ENCODE data around the gene CSH2. TPM values are rescaled to one million over a fixed set of nuclear protein-coding genes. Genes with fewer than 3 reads are reported as not detected.

The CSH2 gene
- total and polyA plus RNA-seq, 9 of the 15 experiments (the other 6 are each of a cell fraction or from before 2014, with no cell fraction given), result not detected

GRCh38 chr17:63855185-63855584, 18.3 kb downstream of the CSH2 start (continued):
- TF ChIP-seq E2F8 (IDR thresholded peaks at IDR 0.05; ENCODE audit: low read depth, partially characterized antibody) (no peak), NR2F6 (CRISPR knock-in tag; IDR thresholded peaks at IDR 0.05) (no peak), POLR2A (conservative IDR thresholded peaks at IDR 0.05) (no peak), ZNF24 (IDR thresholded peaks at IDR 0.05) (no peak), ZNF184 (CRISPR knock-in tag; IDR thresholded peaks at IDR 0.05) (no peak), SMARCB1 (IDR thresholded peaks at IDR 0.05; ENCODE audit: insufficient read length, low read depth) (no peak), BRF1 (IDR thresholded peaks at IDR 0.05; ENCODE audit: borderline replicate concordance, extremely low read depth, insufficient read length) (no peak), ZBTB8A (IDR thresholded peaks at IDR 0.05; ENCODE audit: partially characterized antibody) (no peak)
- TF ChIP-seq, protein P1, sequence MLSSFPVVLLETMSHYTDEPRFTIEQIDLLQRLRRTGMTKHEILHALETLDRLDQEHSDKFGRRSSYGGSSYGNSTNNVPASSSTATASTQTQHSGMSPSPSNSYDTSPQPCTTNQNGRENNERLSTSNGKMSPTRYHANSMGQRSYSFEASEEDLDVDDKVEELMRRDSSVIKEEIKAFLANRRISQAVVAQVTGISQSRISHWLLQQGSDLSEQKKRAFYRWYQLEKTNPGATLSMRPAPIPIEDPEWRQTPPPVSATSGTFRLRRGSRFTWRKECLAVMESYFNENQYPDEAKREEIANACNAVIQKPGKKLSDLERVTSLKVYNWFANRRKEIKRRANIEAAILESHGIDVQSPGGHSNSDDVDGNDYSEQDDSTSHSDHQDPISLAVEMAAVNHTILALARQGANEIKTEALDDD (IDR thresholded peaks at IDR 0.05), result no peak
- TF ChIP-seq, protein P2, sequence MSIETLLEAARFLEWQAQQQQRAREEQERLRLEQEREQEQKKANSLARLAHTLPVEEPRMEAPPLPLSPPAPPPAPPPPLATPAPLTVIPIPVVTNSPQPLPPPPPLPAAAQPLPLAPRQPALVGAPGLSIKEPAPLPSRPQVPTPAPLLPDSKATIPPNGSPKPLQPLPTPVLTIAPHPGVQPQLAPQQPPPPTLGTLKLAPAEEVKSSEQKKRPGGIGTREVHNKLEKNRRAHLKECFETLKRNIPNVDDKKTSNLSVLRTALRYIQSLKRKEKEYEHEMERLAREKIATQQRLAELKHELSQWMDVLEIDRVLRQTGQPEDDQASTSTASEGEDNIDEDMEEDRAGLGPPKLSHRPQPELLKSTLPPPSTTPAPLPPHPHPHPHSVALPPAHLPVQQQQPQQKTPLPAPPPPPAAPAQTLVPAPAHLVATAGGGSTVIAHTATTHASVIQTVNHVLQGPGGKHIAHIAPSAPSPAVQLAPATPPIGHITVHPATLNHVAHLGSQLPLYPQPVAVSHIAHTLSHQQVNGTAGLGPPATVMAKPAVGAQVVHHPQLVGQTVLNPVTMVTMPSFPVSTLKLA (conservative IDR thresholded peaks at IDR 0.05), result no peak

Data from K562 (cell line).